Retina (tissue), 1 donor: ENCODE measurements around the gene GIT2.
"Not testable (repeated sequence)": the region's sequence is repeated elsewhere in the genome, so short reads cannot be mapped to it uniquely, and the experiment has no call there.

Source experiments
- DNase-seq: peaks from one replicate; pipeline ENCODE4 v3.0.0-alpha.2; 2016

The GIT2 gene

GRCh38 chr12:110002676-110003515, 6.7 kb upstream of the GIT2 start:
- no peak for DNase-seq

DNA sequence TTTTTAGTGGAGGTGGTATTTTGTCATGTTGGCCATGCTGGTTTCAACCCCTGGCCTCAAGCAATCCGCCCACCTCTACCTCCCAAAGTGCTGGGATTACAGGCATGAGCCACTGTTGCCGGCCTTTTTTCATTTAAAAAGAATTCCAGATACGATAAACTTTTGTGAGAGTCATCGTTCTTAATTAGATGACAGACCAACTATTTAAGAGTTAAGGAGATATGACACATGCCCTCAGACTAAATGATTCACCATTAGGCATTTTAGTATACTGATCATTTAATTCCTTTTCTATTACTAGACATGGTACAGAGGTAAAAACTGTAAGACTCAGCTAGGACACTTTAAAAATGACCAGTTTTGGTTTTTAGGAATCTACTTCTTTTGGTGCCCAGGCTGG, 5.4 kb upstream of the GIT2 start:
- no peak for DNase-seq

- peak; percentile 33 for DNase-seq
Measured at GRCh38 chr12:109999983-110000505, 3.9 kb upstream of the GIT2 start.

GRCh38 chr12:109999649-109999971, 3.4 kb upstream of the GIT2 start:
- no peak for DNase-seq

DNA sequence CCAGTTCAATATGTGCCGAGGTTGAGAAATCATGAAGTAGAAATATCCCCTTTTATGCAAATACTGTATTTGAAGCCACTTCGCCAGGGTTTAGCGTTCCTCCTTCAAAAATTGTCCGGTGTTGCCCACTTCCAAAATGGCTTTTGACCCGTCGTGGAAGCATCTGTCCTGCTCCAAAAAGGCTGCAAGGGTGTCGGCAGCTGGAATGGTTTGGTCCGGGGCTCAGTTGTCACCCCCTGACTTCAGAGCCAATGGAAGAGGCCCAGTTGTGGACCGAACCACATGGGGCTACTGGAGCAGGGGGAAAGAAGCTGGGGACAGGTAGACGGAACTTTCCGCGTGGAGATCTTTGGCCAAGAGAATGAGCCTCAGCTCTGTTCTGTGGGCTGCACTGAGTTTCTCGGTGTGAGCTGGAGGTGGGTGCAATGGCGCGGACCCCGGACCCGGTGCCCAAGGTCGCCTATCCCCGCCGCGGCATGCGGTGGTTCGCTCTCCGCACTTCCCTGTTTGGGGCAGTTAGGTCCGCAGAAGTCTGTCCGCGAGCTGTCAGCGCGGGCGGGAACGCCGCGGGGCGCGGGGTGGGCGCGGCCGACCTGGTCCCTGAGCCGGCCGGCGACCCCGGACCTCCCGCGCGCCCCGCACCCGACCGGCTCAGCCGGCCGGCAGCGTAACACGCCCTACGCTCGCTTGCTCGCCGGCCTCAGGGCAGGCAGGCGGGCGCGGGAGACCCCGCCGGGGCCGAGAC, 2.9 kb upstream of the GIT2 start, which contains the start of gene ANKRD13A:
TSS of gene ANKRD13A (plus strand) at position 527 of the 745 bp plus-strand sequence. CDS start 259 bp downstream, outside the sequence.
- DNase-seq = peak; percentile 99

GRCh38 chr12:109998241-109998903, 2.2 kb upstream of the GIT2 start:
- no peak for DNase-seq

- DNase-seq = no peak
Measured at GRCh38 chr12:109997393-109997792, 1.2 kb upstream of the GIT2 start.

- no peak for DNase-seq
Measured at GRCh38 chr12:109996483-109996853, 300 bp upstream of the GIT2 start.

GRCh38 chr12:109995361-109995685, 845 bp downstream of the GIT2 start:
- DNase-seq = no peak

DNA sequence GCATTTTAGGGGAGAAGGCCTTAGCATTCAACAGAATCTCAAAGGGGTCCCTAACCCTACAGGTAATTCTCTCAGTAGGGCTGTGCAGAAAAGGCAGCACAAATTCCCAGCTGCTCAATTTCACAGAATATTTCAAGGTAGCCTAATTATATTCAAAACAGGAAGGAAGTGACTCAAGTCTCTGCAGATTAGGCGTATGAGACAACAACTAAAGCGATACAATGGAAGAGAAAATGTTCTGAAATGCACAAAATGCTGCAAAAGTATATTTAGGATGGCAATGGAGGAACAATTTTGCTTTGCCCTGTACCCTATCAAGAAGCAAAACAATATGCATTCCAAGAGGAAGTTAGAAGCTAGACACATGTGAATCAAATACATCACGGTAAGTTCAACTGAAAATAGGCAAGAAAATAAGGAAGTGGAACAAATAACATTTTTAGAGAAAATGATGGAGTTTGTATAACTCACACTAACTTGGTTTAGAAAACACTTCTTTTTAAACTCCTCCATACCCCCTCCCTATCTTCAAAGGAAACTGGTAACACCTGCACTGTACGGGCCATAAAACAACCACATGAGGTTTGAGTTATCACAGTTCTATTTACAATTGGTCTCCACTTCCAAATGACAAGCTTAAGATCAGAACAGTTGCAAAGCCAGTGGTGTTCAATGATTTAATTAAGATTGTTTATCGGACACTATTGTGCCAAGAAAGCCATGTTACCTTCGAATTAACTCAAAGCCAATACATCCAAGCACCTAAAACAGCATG, 1.6 kb downstream of the GIT2 start:
- DNase-seq = no peak

DNA sequence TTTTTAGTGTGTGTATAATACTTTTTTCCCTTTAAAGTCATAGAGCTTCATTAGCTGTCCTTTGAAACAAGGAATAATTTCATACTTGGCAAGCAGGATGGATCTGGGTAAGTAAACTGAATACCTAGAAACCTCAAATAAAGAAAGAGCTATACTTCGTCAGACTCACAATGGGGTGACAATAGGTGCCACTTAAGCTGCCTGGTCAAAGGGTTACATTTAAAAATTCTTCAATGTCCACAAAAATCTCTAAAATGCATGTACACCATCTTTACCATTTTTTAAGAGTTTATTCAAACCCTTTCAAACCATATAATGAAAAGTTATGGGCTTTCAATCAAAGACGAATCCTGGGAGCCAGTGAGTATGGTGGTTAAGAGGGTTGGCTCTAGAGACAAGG, 3.1 kb downstream of the GIT2 start:
- no peak for DNase-seq

DNA sequence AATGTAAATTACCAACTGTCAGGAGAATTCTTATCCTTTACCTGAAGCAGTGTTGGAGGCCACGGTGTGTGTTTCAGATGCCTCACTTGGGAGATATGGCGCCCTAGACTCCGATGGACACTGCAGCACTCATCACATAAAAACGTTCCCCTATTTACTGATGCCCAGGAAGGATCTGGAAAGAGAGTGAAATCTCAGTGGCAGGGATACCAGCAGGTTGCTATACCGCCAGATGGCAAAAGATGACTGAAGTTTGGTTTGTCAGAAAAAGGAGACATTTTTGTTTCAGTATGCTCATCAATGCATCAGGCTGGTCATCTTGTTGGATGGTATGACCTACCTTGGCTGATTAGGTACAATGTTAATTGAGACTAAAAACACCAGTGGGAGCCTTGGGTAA, 4.6 kb downstream of the GIT2 start:
- no peak for DNase-seq

GRCh38 chr12:109989380-109989779, 6.8 kb downstream of the GIT2 start:
- DNase-seq = no peak

DNA sequence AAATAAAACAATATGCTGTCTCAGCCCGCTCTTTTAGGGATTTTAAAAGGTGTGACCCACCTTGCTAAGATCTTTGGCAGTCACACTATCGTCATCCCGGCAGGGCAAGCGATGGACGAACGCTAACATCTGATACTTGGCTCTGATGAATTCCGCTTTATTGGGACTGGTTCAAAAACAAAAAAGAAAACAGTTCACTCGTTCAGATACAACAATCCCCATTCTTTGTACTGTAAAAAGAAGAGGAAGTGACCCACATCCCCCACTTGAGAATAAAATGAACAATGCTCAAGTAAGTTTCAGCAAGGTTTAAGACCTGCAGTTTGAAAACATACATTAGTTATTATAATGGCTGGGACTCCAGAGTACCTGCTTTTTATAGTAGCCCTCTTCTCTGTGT, 7.3 kb downstream of the GIT2 start:
- no peak for DNase-seq

- DNase-seq = no peak
Measured at GRCh38 chr12:109988274-109988673, 7.9 kb downstream of the GIT2 start.

- no peak for DNase-seq
Measured at GRCh38 chr12:109987615-109988014, 8.6 kb downstream of the GIT2 start.

GRCh38 chr12:109986236-109986635, 9.9 kb downstream of the GIT2 start:
- DNase-seq = not testable (repeated sequence)

- DNase-seq = no peak
Measured at GRCh38 chr12:109983432-109984142, 12.6 kb downstream of the GIT2 start.

DNA sequence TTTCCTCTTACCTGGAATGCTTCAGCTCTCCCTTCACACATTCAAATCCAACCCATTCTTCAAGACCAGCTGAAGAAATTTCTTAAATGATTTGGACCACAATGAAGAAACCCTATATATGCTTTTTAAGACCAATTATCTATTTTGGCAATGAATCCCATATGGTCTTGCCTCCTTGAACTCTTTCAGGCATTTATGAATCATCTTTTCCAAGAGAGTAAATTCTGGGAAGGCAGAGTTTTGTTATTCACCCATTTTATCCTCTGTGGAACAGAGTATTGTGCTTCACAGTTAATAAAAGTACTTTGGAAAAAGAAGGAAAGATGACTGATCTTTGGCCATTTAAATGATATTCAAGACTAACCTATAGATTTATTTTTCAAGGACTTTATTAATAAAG, 14.0 kb downstream of the GIT2 start:
- DNase-seq = no peak

- DNase-seq = no peak
Measured at GRCh38 chr12:109981311-109981710, 14.9 kb downstream of the GIT2 start.

- DNase-seq = no peak
Measured at GRCh38 chr12:109972821-109973220, 23.3 kb downstream of the GIT2 start.

- DNase-seq = no peak
Measured at GRCh38 chr12:109968801-109969200, 27.4 kb downstream of the GIT2 start.
